Measurements from ENCODE around the gene MND1. TPM values are rescaled to one million over a fixed set of nuclear protein-coding genes. Genes with fewer than 3 reads are reported as not detected.

MND1 gene
- total RNA-seq, 1 experiment from 2014 or later: 24.4 TPM

DNA sequence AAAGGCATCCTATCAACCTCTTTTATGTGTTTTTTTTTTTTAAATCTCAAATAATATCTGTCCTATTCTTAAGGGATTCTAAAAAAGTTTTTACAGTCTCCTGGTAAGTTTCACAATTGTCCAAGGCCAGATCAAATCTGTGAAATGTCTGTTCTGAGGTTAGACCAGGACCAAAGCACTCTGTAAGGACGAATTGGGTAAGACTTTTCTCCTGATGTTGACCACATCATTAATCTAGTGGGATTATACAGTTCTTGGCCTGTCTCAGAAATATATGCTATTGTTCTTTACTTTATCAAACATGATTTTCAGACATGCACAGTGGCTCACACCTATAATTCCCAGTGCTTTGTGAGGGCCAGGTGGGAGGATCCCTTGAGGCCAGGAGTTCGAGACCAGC lies 75.9 kb downstream of the MND1 start:
- BruUV-seq (replicated peaks): no TSS peak
- intact Hi-C loops (cut with micrococcal nuclease; ENCODE audit: unreplicated experiment): no loop called here
- H2AFZ ChIP-seq: no peak overlapping the region
- H3K9me2 ChIP-seq (ENCODE audit: insufficient read depth): no peaks in the 10 kb centered on the region
- TF ChIP-seq CTCF (conservative IDR thresholded peaks at IDR 0.05) (no peak), EZH2 (IDR thresholded peaks at IDR 0.05; ENCODE audit: low read depth) (no peak)
- no peaks in the 10 kb centered on the region for H3K27me3 ChIP-seq (ENCODE audit: insufficient read depth, low read depth)
- no peaks in the 10 kb centered on the region for H4K20me1 ChIP-seq (ENCODE audit: insufficient read depth)
- no peak overlapping the region for H3K4me2 ChIP-seq
- CTCF ChIA-PET: no interaction called here
- no peaks in the 10 kb centered on the region for H3K4me1 ChIP-seq (replicated peaks; ENCODE audit: insufficient read depth)
- no peaks in the 10 kb centered on the region for H3F3A ChIP-seq (ENCODE audit: insufficient read depth, low read depth)
- no peaks in the 10 kb centered on the region for H3K9me3 ChIP-seq (ENCODE audit: insufficient read depth, low read depth)
- no peaks in the 10 kb centered on the region for H3K79me2 ChIP-seq (ENCODE audit: low read depth)
- no peak overlapping the region for H3K4me3 ChIP-seq
- no peak for DNase-seq
- POLR2A ChIA-PET (ENCODE audit: unreplicated experiment): no interaction called here
- H3K36me3 ChIP-seq (ENCODE audit: low read depth): no peaks in the 10 kb centered on the region
- no peak overlapping the region for H3K27ac ChIP-seq

- DNase-seq: no peak
- H3K79me2 ChIP-seq (ENCODE audit: low read depth): no peaks in the 10 kb centered on the region
- no peaks in the 10 kb centered on the region for H3K9me3 ChIP-seq (ENCODE audit: insufficient read depth, low read depth)
- no peaks in the 10 kb centered on the region for H3K36me3 ChIP-seq (ENCODE audit: low read depth)
- no peak overlapping the region for H3K27ac ChIP-seq
- TF ChIP-seq EZH2 (IDR thresholded peaks at IDR 0.05; ENCODE audit: low read depth) (no peak), CTCF (conservative IDR thresholded peaks at IDR 0.05) (no peak)
- H3K9me2 ChIP-seq (ENCODE audit: insufficient read depth): no peaks in the 10 kb centered on the region
- ChIA-PET CTCF (no interaction called here), POLR2A (ENCODE audit: unreplicated experiment) (no interaction called here)
- no peak overlapping the region for H3K4me2 ChIP-seq
- H3K27me3 ChIP-seq (ENCODE audit: insufficient read depth, low read depth): no peaks in the 10 kb centered on the region
- H3K4me1 ChIP-seq (replicated peaks; ENCODE audit: insufficient read depth): no peaks in the 10 kb centered on the region
- intact Hi-C loops (cut with micrococcal nuclease; ENCODE audit: unreplicated experiment): no loop called here
- BruUV-seq (replicated peaks): no TSS peak
- H3F3A ChIP-seq (ENCODE audit: insufficient read depth, low read depth): no peaks in the 10 kb centered on the region
- no peak overlapping the region for H3K4me3 ChIP-seq
- H4K20me1 ChIP-seq (ENCODE audit: insufficient read depth): no peaks in the 10 kb centered on the region
- H2AFZ ChIP-seq: no peak overlapping the region
Observed at GRCh38 chr4:153421941-153422340, 77.5 kb downstream of the MND1 start.

DNA sequence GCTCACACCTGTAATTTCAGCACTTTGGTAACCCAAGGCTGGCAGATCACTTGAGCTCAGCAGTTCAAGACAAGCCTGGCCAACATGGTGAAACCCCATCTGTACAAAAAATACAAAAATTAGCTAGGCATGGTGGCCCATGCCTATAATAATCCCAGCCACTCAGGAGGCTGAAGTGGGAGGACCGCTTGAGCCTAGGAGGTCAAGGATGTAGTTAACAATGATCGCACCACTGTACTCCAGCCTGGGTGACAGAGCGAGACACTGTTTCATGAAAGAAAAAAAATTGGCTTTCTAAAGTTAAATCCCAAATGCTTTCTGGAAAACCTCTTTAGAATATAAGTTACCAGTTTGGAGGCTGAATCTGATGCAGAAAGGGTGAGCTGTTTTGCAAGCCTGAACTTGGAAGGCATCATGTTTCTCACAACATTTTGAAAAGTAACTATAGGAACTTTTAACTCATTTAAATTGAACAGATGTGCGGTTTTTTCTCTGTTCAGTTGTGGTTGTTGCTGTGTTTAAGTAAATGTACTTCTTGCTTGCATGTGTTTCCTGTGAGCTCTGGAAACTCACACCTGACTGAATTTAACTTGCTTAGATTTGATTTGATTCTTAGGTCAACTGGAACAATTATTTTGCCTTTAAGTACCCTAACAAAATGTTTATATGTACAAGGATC lies 81.9 kb downstream of the MND1 start:
- no peak overlapping the region for H3K4me3 ChIP-seq
- DNase-seq: no peak
- H3K27ac ChIP-seq: no peak overlapping the region
- TF ChIP-seq CTCF (conservative IDR thresholded peaks at IDR 0.05) (no peak), EZH2 (IDR thresholded peaks at IDR 0.05; ENCODE audit: low read depth) (no peak)
- ChIA-PET POLR2A (ENCODE audit: unreplicated experiment) (no interaction called here), CTCF (interaction anchor here (0.7 kb wide), 1 partner anchor 69 kb away, joined by 3 read pairs; no protein-coding TSS in a partner anchor)
- no peaks in the 10 kb centered on the region for H3K9me3 ChIP-seq (ENCODE audit: insufficient read depth, low read depth)
- H3K4me2 ChIP-seq: no peak overlapping the region
- intact Hi-C loops (cut with micrococcal nuclease; ENCODE audit: unreplicated experiment): no loop called here
- H3K79me2 ChIP-seq (ENCODE audit: low read depth): no peaks in the 10 kb centered on the region
- H3K36me3 ChIP-seq (ENCODE audit: low read depth): no peaks in the 10 kb centered on the region
- H2AFZ ChIP-seq: no peak overlapping the region
- H4K20me1 ChIP-seq (ENCODE audit: insufficient read depth): no peaks in the 10 kb centered on the region
- H3F3A ChIP-seq (ENCODE audit: insufficient read depth, low read depth): no peaks in the 10 kb centered on the region
- H3K9me2 ChIP-seq (ENCODE audit: insufficient read depth): no peaks in the 10 kb centered on the region
- no TSS peak for BruUV-seq (replicated peaks)
- no peaks in the 10 kb centered on the region for H3K27me3 ChIP-seq (ENCODE audit: insufficient read depth, low read depth)
- H3K4me1 ChIP-seq (replicated peaks; ENCODE audit: insufficient read depth): no peaks in the 10 kb centered on the region

All from PC-9 (cell line).